Measurements from ENCODE around the gene NSD1.

Gene NSD1

GRCh38 chr5:177315411-177315810 is 181.8 kb downstream of the NSD1 start:
- ATAC-seq = no peak
- Mint-ChIP-seq H3K4me1 (peaks cover 60% of the 10 kb centered on the region), H3K4me3 (no peak overlapping the region), H3K27ac (no peak overlapping the region), H3K27me3 (no peaks in the 10 kb centered on the region), H3K9me3 (no peaks in the 10 kb centered on the region)
- DNase-seq = no peak

- DNase-seq (no peak), ATAC-seq (no peak)
- Mint-ChIP-seq H3K4me3 (no peak overlapping the region), H3K9me3 (no peaks in the 10 kb centered on the region), H3K27ac (peak overlapping the region in 1 of 2 donors; percentile 85), H3K4me1 (peaks cover 56% of the 10 kb centered on the region), H3K27me3 (no peaks in the 10 kb centered on the region)
These were observed 182.4 kb downstream of the NSD1 start for GRCh38 chr5:177316005-177316404.

- no peak overlapping the region for H3K27ac Mint-ChIP-seq
- DNase-seq = peak; percentile 69 to 74
These were observed 184.4 kb downstream of the NSD1 start for GRCh38 chr5:177317959-177318377.

GRCh38 chr5:177319913-177320588 is 186.5 kb downstream of the NSD1 start:
- DNase-seq = peak in 1 of 2 donors; percentile 53
- peak; percentile 89 for ATAC-seq
- Mint-ChIP-seq H3K27ac (peak overlapping the region in 1 of 2 donors; percentile 13), H3K9me3 (no peaks in the 10 kb centered on the region), H3K27me3 (no peaks in the 10 kb centered on the region), H3K4me1 (peaks cover 44% of the 10 kb centered on the region), H3K4me3 (no peak overlapping the region)

More at GRCh38 chr5:177317959-177318377, 184.4 kb downstream of the NSD1 start:
- H3K27me3 Mint-ChIP-seq = no peaks in the 10 kb centered on the region
- H3K9me3 Mint-ChIP-seq = no peaks in the 10 kb centered on the region
- no peak overlapping the region for H3K4me3 Mint-ChIP-seq
- ATAC-seq = peak; percentile 68
- peaks cover 53% of the 10 kb centered on the region for H3K4me1 Mint-ChIP-seq

- Mint-ChIP-seq H3K27me3 (no peaks in the 10 kb centered on the region), H3K9me3 (no peaks in the 10 kb centered on the region), H3K27ac (no peak overlapping the region), H3K4me1 (peaks cover 42% of the 10 kb centered on the region), H3K4me3 (no peak overlapping the region)
- DNase-seq (no peak), ATAC-seq (no peak)
These were observed 187.3 kb downstream of the NSD1 start for GRCh38 chr5:177320879-177321278.

GRCh38 chr5:177325868-177326381 is 192.4 kb downstream of the NSD1 start:
- DNase-seq = no peak
- H3K27ac Mint-ChIP-seq = no peak overlapping the region

GRCh38 chr5:177327539-177328522 is 194.3 kb downstream of the NSD1 start:
- peaks cover 41% of the 10 kb centered on the region for H3K4me1 Mint-ChIP-seq
- no peaks in the 10 kb centered on the region for H3K27me3 Mint-ChIP-seq
- peak overlapping the region; percentile 54 to 62 for H3K4me3 Mint-ChIP-seq
- ATAC-seq = peak; percentile 93
- peak overlapping the region; percentile 79 to 95 for H3K27ac Mint-ChIP-seq
- peak in 1 of 2 donors; percentile 47 for DNase-seq
- H3K9me3 Mint-ChIP-seq = no peaks in the 10 kb centered on the region

More at GRCh38 chr5:177325868-177326381, 192.4 kb downstream of the NSD1 start:
- Mint-ChIP-seq H3K4me3 (no peak overlapping the region), H3K27me3 (no peaks in the 10 kb centered on the region), H3K9me3 (no peaks in the 10 kb centered on the region), H3K4me1 (peaks cover 36% of the 10 kb centered on the region)
- no peak for ATAC-seq

- Mint-ChIP-seq H3K4me1 (peaks cover 42% of the 10 kb centered on the region), H3K27me3 (no peaks in the 10 kb centered on the region), H3K9me3 (no peaks in the 10 kb centered on the region), H3K27ac (no peak overlapping the region), H3K4me3 (no peak overlapping the region)
- ATAC-seq = no peak
- DNase-seq = no peak
These were observed 195.1 kb downstream of the NSD1 start for GRCh38 chr5:177328545-177329231.

- Mint-ChIP-seq H3K27ac (no peak overlapping the region), H3K9me3 (no peaks in the 10 kb centered on the region), H3K27me3 (no peaks in the 10 kb centered on the region), H3K4me3 (no peak overlapping the region), H3K4me1 (peaks cover 36% of the 10 kb centered on the region)
- DNase-seq (no peak), ATAC-seq (no peak)
These were observed 196.3 kb downstream of the NSD1 start for GRCh38 chr5:177329883-177330282.

GRCh38 chr5:177330991-177331842 is 197.6 kb downstream of the NSD1 start:
- DNase-seq (no peak), ATAC-seq (no peak)
- Mint-ChIP-seq H3K27ac (peak overlapping the region; percentile 48 to 49), H3K27me3 (no peaks in the 10 kb centered on the region), H3K4me3 (no peak overlapping the region), H3K4me1 (peaks cover 42% of the 10 kb centered on the region), H3K9me3 (no peaks in the 10 kb centered on the region)

GRCh38 chr5:177332031-177332895 is 198.7 kb downstream of the NSD1 start:
- Mint-ChIP-seq H3K27me3 (no peaks in the 10 kb centered on the region), H3K27ac (no peak overlapping the region), H3K9me3 (no peaks in the 10 kb centered on the region), H3K4me3 (no peak overlapping the region), H3K4me1 (peaks cover 46% of the 10 kb centered on the region)
- ATAC-seq = no peak
- DNase-seq = no peak

GRCh38 chr5:177332896-177333260 is 199.3 kb downstream of the NSD1 start:
- ATAC-seq (no peak), DNase-seq (no peak)
- Mint-ChIP-seq H3K4me3 (no peak overlapping the region), H3K27ac (no peak overlapping the region), H3K9me3 (no peaks in the 10 kb centered on the region), H3K4me1 (peaks cover 40% of the 10 kb centered on the region), H3K27me3 (no peaks in the 10 kb centered on the region)

- DNase-seq (no peak), ATAC-seq (no peak)
- H3K9me3 Mint-ChIP-seq = no peaks in the 10 kb centered on the region
- no peaks in the 10 kb centered on the region for H3K27me3 Mint-ChIP-seq
- H3K27ac Mint-ChIP-seq = no peak overlapping the region
- H3K4me3 Mint-ChIP-seq = no peak overlapping the region
- H3K4me1 Mint-ChIP-seq = peaks cover 33% of the 10 kb centered on the region
These were observed 200.0 kb downstream of the NSD1 start for GRCh38 chr5:177333420-177334154.

All from stimulated activated naive CD8-positive, alpha-beta T cell treated with anti-CD3 and anti-CD28 coated beads, Interleukin-15, amount 100 ng/mL, for 72 hours (primary cell).